Nephron (organoid): ENCODE data around the gene CMBL.
"Not testable (repeated sequence)": the region's sequence is repeated elsewhere in the genome, so short reads cannot be mapped to it uniquely, and the experiment has no call there.

Experiments used
- H3K27ac Mint-ChIP-seq, 3 experiments: 2 replicates each; pipeline ENCODE4 v1.8.0; 2020; ENCODE audit warnings: mixed read lengths in 3 of 3, mild to moderate bottlenecking in 2 of 3, moderate library complexity in 1 of 3
- H3K27me3 Mint-ChIP-seq: 2 replicates; pipeline ENCODE4 v1.8.0; 2021; ENCODE audit warnings: low read depth, mild to moderate bottlenecking, moderate library complexity, mixed read lengths
- H3K36me3 Mint-ChIP-seq: 2 replicates; pipeline ENCODE4 v1.8.0; 2020; ENCODE audit warnings: low read depth, mixed read lengths
- H3K4me1 Mint-ChIP-seq: 2 replicates; pipeline ENCODE4 v1.8.0; 2020; ENCODE audit warnings: mixed read lengths
- H3K4me3 Mint-ChIP-seq, 3 experiments: 2 replicates each; pipeline ENCODE4 v1.8.0; 2020; ENCODE audit warnings: mild to moderate bottlenecking in 3 of 3, mixed read lengths in 3 of 3, moderate library complexity in 2 of 3
- H3K9me3 Mint-ChIP-seq: 2 replicates; pipeline ENCODE4 v1.8.0; 2020; ENCODE audit warnings: mixed read lengths
- TF ChIP-seq, protein P1 (sequence below), 3 experiments: fragments of 200-600 bp; sonication (generic); IDR thresholded peaks; one replicate each; pipeline ENCODE4 v1.5.0; 2021; ENCODE audit warnings: antibody characterized with exemption in 3 of 3; ENCODE audit not compliant: unreplicated experiment in 3 of 3

The CMBL gene

DNA sequence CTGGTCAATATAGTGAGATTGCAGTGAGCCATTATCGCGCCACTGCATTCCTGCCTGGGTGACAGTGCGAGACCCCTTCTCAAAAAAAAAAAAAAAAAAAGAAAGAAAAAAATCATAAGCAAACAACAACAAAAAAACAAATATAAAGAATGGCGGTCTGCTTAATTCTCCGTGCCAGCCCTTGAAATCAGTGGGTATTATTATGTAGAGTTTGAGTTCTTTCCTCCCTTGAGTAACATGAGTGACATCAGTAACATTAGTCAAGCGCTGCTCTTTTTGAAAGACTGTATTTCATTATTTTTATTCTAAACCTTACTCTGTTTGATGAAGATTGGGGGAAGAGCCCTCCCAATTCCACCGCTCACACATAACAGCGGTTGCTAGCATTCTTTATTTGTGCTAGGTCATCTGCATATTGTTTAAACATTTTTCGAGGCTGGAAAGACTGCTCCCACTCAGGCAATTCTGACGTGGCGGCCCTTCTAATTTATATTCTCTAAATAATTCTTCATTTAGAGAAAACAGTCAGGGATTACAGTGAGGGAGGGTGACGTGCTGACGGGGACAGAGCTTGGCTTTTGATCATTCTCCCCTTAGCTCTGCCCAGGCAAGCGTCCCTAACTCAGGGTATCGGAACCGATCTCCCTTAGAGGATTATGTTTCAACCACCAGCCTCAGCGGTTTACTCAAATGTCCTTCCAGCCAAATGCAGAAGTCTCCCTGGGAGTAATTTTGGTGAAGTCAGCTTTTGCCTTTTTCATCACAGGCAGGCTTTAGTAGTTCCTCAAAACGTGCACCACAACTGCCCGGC is 44.9 kb upstream of the CMBL start:
- TF ChIP-seq, protein P1, sequence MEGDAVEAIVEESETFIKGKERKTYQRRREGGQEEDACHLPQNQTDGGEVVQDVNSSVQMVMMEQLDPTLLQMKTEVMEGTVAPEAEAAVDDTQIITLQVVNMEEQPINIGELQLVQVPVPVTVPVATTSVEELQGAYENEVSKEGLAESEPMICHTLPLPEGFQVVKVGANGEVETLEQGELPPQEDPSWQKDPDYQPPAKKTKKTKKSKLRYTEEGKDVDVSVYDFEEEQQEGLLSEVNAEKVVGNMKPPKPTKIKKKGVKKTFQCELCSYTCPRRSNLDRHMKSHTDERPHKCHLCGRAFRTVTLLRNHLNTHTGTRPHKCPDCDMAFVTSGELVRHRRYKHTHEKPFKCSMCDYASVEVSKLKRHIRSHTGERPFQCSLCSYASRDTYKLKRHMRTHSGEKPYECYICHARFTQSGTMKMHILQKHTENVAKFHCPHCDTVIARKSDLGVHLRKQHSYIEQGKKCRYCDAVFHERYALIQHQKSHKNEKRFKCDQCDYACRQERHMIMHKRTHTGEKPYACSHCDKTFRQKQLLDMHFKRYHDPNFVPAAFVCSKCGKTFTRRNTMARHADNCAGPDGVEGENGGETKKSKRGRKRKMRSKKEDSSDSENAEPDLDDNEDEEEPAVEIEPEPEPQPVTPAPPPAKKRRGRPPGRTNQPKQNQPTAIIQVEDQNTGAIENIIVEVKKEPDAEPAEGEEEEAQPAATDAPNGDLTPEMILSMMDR (IDR thresholded peaks at IDR 0.05; ENCODE audit: unreplicated experiment in 3 of 3), result no peak
- Mint-ChIP-seq H3K27ac (peak overlapping the region; percentile 92 to 99 (median 99)), H3K4me3 (peak overlapping the region; percentile 92 to 94 (median 92))

DNA sequence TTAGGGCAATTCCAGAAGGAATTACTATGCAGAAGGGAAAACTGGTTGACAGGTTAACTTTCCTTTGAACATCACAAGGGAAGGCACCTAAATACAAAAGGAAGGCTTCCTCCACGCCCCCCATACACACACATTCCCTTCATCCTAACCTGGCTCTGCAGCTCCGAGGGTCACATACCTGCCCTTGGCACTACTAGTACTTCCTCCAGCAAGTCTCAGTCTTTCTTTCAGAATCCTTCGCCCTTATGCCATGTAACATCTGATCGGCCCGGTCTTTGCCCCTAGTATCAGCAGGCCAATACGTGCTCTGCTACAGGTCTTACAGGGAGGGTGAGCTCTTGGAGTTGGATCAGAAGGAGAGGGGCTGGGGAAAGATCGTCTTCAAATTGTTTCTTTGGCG is 44.2 kb upstream of the CMBL start:
- Mint-ChIP-seq H3K36me3 (no peaks in the 10 kb centered on the region), H3K9me3 (no peaks in the 10 kb centered on the region), H3K27me3 (no peaks in the 10 kb centered on the region), H3K4me3 (peak overlapping the region; percentile 92 to 94 (median 92)), H3K27ac (peak overlapping the region; percentile 92 to 99 (median 99)), H3K4me1 (peaks cover 38% of the 10 kb centered on the region)
- TF ChIP-seq, protein P1 (IDR thresholded peaks at IDR 0.05; ENCODE audit: unreplicated experiment in 3 of 3), result no peak

More for the DNA sequence above, 44.9 kb upstream of the CMBL start:
- no peaks in the 10 kb centered on the region for H3K27me3 Mint-ChIP-seq
- H3K36me3 Mint-ChIP-seq, result no peaks in the 10 kb centered on the region
- H3K4me1 Mint-ChIP-seq, result peaks cover 44% of the 10 kb centered on the region
- H3K9me3 Mint-ChIP-seq, result no peaks in the 10 kb centered on the region

DNA sequence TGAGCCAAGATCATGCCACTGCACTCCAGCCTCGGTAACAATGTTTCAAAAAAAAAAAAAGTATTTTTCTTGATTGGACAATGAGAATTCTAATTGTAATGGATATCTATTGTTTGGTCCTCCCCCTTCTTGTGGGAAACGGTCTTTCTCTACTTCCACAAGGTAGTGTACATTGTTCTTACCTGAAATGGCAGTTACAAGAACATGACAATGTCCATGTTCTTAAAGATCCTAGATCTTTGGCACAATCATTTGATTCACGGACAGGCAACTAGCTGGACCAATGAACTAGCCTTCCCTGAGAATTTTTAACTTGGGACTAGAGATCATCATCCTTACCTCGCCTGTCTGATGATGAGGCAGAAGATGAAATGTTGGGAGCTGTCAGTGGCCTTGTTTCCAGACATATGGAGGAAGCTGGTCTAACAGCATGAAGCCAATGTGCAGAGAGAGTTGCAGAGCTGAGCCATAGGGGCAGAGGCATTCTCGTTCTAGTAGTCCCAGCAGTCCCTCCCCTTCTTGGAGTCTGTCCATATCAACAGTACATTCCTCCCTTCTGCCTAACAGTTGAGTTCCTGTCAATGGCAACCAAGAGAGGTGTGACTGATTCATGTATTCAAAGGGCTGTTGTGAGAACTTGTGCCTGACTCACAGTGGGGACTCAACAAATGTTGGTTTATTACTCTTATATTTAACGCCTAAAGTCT is 43.6 kb upstream of the CMBL start:
- Mint-ChIP-seq H3K4me3 (peak overlapping the region; percentile 92 to 94 (median 92)), H3K27ac (peak overlapping the region; percentile 92 to 99 (median 99))

DNA sequence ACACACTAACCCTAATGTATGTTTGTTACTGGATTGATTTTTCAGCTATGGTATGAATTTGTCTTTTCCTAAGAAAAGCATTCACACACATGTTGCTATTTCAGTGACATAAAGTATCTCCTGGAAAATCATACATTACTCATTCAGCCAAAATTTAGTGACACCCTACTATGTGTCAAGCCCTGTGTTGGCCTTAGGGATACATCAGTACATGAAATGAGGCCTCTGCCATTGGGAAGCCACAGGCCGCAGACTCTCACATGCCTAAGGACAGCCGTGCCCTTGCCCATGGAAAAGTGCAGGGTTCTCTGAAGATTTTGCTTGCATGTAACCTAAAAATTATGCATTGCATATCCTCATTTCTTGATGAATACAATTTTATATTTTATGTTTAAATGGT is 40.6 kb upstream of the CMBL start:
- no peak overlapping the region for H3K4me3 Mint-ChIP-seq
- peaks cover 21% of the 10 kb centered on the region for H3K4me1 Mint-ChIP-seq
- H3K9me3 Mint-ChIP-seq, result no peaks in the 10 kb centered on the region
- H3K27ac Mint-ChIP-seq, result no peak overlapping the region
- H3K27me3 Mint-ChIP-seq, result no peaks in the 10 kb centered on the region
- TF ChIP-seq, protein P1 (IDR thresholded peaks at IDR 0.05; ENCODE audit: unreplicated experiment in 3 of 3), result no peak
- no peaks in the 10 kb centered on the region for H3K36me3 Mint-ChIP-seq

More for the DNA sequence above, 43.6 kb upstream of the CMBL start:
- no peaks in the 10 kb centered on the region for H3K27me3 Mint-ChIP-seq
- H3K9me3 Mint-ChIP-seq, result no peaks in the 10 kb centered on the region
- H3K4me1 Mint-ChIP-seq, result peaks cover 32% of the 10 kb centered on the region
- TF ChIP-seq, protein P1 (IDR thresholded peaks at IDR 0.05; ENCODE audit: unreplicated experiment in 3 of 3), result no peak
- H3K36me3 Mint-ChIP-seq, result no peaks in the 10 kb centered on the region

DNA sequence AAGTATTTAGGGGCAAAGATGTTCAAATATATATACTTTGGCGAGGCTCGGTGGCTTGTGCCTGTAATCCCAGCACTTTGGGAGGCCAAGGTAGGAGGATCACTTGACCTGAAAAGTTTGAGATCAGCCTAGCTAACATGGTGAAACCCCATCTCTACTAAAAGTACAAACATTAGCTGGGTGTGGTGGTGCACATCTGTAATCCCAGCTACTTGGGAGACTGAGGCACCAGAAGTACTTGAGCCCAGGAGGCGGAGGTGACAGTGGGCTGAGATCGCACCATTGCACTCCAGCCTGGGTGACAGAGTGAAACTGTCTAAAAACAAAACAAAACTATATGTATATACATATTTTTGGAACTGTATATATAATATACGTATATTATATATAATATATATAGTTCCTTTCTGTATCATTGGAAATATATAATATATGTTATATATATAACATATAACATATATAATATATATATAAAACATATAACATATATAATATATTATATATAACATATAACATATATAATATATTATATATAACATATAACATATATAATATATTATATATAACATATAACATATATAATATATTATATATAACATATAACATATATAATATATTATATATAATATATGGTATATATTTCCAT is 36.9 kb upstream of the CMBL start:
- not testable (repeated sequence) for H3K27me3 Mint-ChIP-seq, H3K27ac Mint-ChIP-seq, H3K4me3 Mint-ChIP-seq, H3K36me3 Mint-ChIP-seq, H3K4me1 Mint-ChIP-seq, H3K9me3 Mint-ChIP-seq

DNA sequence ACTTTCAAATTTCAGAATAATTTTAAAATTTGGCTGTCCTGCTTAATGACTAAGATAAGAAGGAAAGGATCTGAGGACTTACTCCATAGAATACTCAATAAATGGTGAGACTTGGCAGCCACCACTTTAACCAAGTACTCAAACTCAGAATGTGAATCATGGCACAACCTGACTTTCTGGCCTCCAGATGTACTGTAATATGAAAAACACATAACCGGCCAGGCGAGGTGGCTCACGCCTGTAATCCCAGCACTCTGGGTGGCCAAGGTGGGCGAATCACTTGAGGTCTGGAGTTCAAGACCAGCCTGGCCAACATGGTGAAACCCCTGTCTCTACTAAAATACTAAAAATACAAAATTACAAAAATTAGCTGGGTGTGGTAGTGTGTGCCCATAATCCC is 35.8 kb upstream of the CMBL start:
- Mint-ChIP-seq H3K9me3 (no peaks in the 10 kb centered on the region), H3K4me1 (peaks cover 7% of the 10 kb centered on the region), H3K27ac (no peak overlapping the region), H3K27me3 (peaks cover 10% of the 10 kb centered on the region), H3K4me3 (no peak overlapping the region), H3K36me3 (no peaks in the 10 kb centered on the region)
- TF ChIP-seq, protein P1 (IDR thresholded peaks at IDR 0.05; ENCODE audit: unreplicated experiment in 3 of 3), result no peak
